H9 (cell line): ENCODE measurements around the gene GGT7. TPM values are rescaled to one million over a fixed set of nuclear protein-coding genes. Genes with fewer than 3 reads are reported as not detected.

Experiments
- DNase-seq: peaks from one replicate; pipeline ENCODE4 v3.0.0-alpha.2; 2017
- H2AFZ ChIP-seq: one replicate; pipeline ENCODE4 v1.6.1; 2013; ENCODE audit warnings: mild to moderate bottlenecking, low read length, control low read depth, moderate library complexity
- H2AK5ac ChIP-seq: 2 replicates; pipeline ENCODE4 v1.6.1; 2013; ENCODE audit warnings: low read length, control low read depth, mixed read lengths; ENCODE audit not compliant: insufficient read length
- H2BK120ac ChIP-seq: one replicate; pipeline ENCODE4 v1.6.1; 2013; ENCODE audit warnings: low read depth, mild to moderate bottlenecking, low read length, control low read depth, inconsistent platforms; ENCODE audit not compliant: poor library complexity, severe bottlenecking
- H2BK12ac ChIP-seq: 2 replicates; pipeline ENCODE4 v1.6.1; 2013; ENCODE audit warnings: low read length, control low read depth, mixed read lengths, low read depth; ENCODE audit not compliant: insufficient read length
- H2BK15ac ChIP-seq: 2 replicates; pipeline ENCODE4 v1.6.1; 2013; ENCODE audit warnings: low read depth, low read length, control low read depth
- H2BK20ac ChIP-seq: one replicate; pipeline ENCODE4 v1.6.1; 2013; ENCODE audit warnings: low read depth, mild to moderate bottlenecking, low read length, control low read depth, inconsistent platforms; ENCODE audit not compliant: poor library complexity, severe bottlenecking
- H2BK5ac ChIP-seq: 2 replicates; pipeline ENCODE4 v1.6.1; 2013; ENCODE audit warnings: low read length, control low read depth, mixed read lengths; ENCODE audit not compliant: insufficient read length
- H3K14ac ChIP-seq: 2 replicates; pipeline ENCODE4 v1.6.1; 2013; ENCODE audit warnings: low read length, control low read depth; ENCODE audit not compliant: insufficient read depth
- H3K18ac ChIP-seq: 2 replicates; pipeline ENCODE4 v1.6.1; 2013; ENCODE audit warnings: low read depth, mild to moderate bottlenecking, mixed read lengths, low read length, control low read depth; ENCODE audit not compliant: insufficient read length
- H3K23ac ChIP-seq: 2 replicates; pipeline ENCODE4 v1.6.1; 2013; ENCODE audit warnings: low read length, control low read depth, mixed read lengths, low read depth; ENCODE audit not compliant: insufficient read length
- H3K23me2 ChIP-seq: 2 replicates; pipeline ENCODE4 v1.6.1; 2013; ENCODE audit warnings: low read depth, mild to moderate bottlenecking, mixed read lengths, low read length, control low read depth; ENCODE audit not compliant: insufficient read length, poor library complexity, severe bottlenecking
- H3K27ac ChIP-seq: 2 replicates; pipeline ENCODE4 v1.5.1; 2013; ENCODE audit warnings: low read length, control low read depth, mixed read lengths, low read depth; ENCODE audit not compliant: insufficient read length
- H3K27me3 ChIP-seq: 2 replicates; pipeline ENCODE4 v1.6.1; 2013; ENCODE audit warnings: low read length, control low read depth, inconsistent platforms; ENCODE audit not compliant: insufficient read depth
- H3K4ac ChIP-seq: 2 replicates; pipeline ENCODE4 v1.6.1; 2013; ENCODE audit warnings: low read depth, mild to moderate bottlenecking, control low read depth, inconsistent platforms, low read length, moderate library complexity
- H3K4me1 ChIP-seq: 2 replicates; pipeline ENCODE4 v1.6.1; 2013; ENCODE audit warnings: low read length, control low read depth, inconsistent platforms; ENCODE audit not compliant: insufficient read depth
- H3K4me2 ChIP-seq: 2 replicates; pipeline ENCODE4 v1.6.1; 2013; ENCODE audit warnings: low read length, control low read depth, mixed read lengths; ENCODE audit not compliant: insufficient read length, insufficient read depth
- H3K56ac ChIP-seq: 2 replicates; pipeline ENCODE4 v1.6.1; 2013; ENCODE audit warnings: low read depth, mild to moderate bottlenecking, mixed read lengths, low read length, control low read depth; ENCODE audit not compliant: insufficient read length
- H3K79me1 ChIP-seq: 2 replicates; pipeline ENCODE4 v1.6.1; 2013; ENCODE audit warnings: low read depth, mild to moderate bottlenecking, moderate library complexity, low read length, control low read depth, inconsistent platforms; ENCODE audit not compliant: insufficient read depth, poor library complexity, severe bottlenecking
- H3K79me2 ChIP-seq: 2 replicates; pipeline ENCODE4 v1.6.1; 2013; ENCODE audit warnings: low read length, control low read depth, inconsistent platforms; ENCODE audit not compliant: insufficient read depth
- H3K9ac ChIP-seq: 2 replicates; pipeline ENCODE4 v1.6.1; 2013; ENCODE audit warnings: low read length, control low read depth, mixed read lengths; ENCODE audit not compliant: insufficient read length; ENCODE audit errors: extremely low read depth
- H3K9me3 ChIP-seq: one replicate; pipeline ENCODE4 v1.6.1; 2013; ENCODE audit warnings: low read depth, low read length, inconsistent platforms; ENCODE audit not compliant: control insufficient read depth
- H3T11ph ChIP-seq: one replicate; pipeline ENCODE4 v1.6.1; 2013; ENCODE audit warnings: mild to moderate bottlenecking, low read length, control low read depth, inconsistent platforms
- H4K20me1 ChIP-seq: one replicate; pipeline ENCODE4 v1.6.1; 2013; ENCODE audit not compliant: control insufficient read depth, insufficient read length, insufficient read depth
- H4K5ac ChIP-seq: 2 replicates; pipeline ENCODE4 v1.6.1; 2013; ENCODE audit warnings: low read depth, mild to moderate bottlenecking, mixed read lengths, low read length, control low read depth; ENCODE audit not compliant: insufficient read length
- H4K8ac ChIP-seq: replicated peaks from 2 replicates; pipeline ENCODE4 v1.6.1; 2013; ENCODE audit warnings: low read length, control low read depth, mixed read lengths, low read depth; ENCODE audit not compliant: insufficient read length
- H4K91ac ChIP-seq: 2 replicates; pipeline ENCODE4 v1.6.1; 2013; ENCODE audit warnings: low read depth, mild to moderate bottlenecking, moderate library complexity, mixed read lengths, low read length, control low read depth; ENCODE audit not compliant: insufficient read length
- H3K27ac Mint-ChIP-seq, 3 experiments: 2 replicates in 2 of 3; 3 replicates in 1 of 3; pipeline ENCODE4 v1.8.0; 2020 to 2021; ENCODE audit warnings: mixed read lengths in 3 of 3, mild to moderate bottlenecking in 1 of 3, moderate library complexity in 1 of 3
- H3K27me3 Mint-ChIP-seq: 2 replicates; pipeline ENCODE4 v1.8.0; 2021; ENCODE audit warnings: low read depth, mild to moderate bottlenecking, moderate library complexity, mixed read lengths
- H3K36me3 Mint-ChIP-seq, 3 experiments: 2 replicates in 2 of 3; 3 replicates in 1 of 3; pipeline ENCODE4 v1.8.0; 2020 to 2021; ENCODE audit warnings: low read depth in 3 of 3, mixed read lengths in 3 of 3; ENCODE audit not compliant: insufficient read depth in 1 of 3
- H3K4me1 Mint-ChIP-seq, 2 experiments: 2 replicates each; pipeline ENCODE4 v1.8.0; 2020; ENCODE audit warnings: mixed read lengths in 2 of 2
- H3K4me3 Mint-ChIP-seq, 2 experiments: 2 replicates in 1 of 2; 3 replicates in 1 of 2; pipeline ENCODE4 v1.8.0; 2020 to 2021; ENCODE audit warnings: mild to moderate bottlenecking in 2 of 2, mixed read lengths in 2 of 2, moderate library complexity in 1 of 2
- H3K9me3 Mint-ChIP-seq, 2 experiments: 2 replicates in 1 of 2; 3 replicates in 1 of 2; pipeline ENCODE4 v1.8.0; 2020; ENCODE audit warnings: mild to moderate bottlenecking in 2 of 2, mixed read lengths in 2 of 2, moderate library complexity in 1 of 2
- CTCF ChIP-seq: fragments of 200-600 bp; sonication (generic); conservative IDR thresholded peaks from 3 replicates; pipeline ENCODE4 v1.8.0; 2021; ENCODE audit warnings: antibody characterized with exemption, mild to moderate bottlenecking
- WGBS: extraction: QIAGEN DNeasy Blood & Tissue Kit; methylation state at CpG from one replicate; pipeline ENCODE4 v1.1.7; 2013; ENCODE audit warnings: missing lambda C conversion rate, low lambda C conversion rate, mixed read lengths; ENCODE audit not compliant: insufficient read length; ENCODE audit errors: extremely low coverage; 5-methylcytosine and 5-hydroxymethylcytosine counted together
- total RNA-seq: library from RNA; stranded (reverse); gene quantifications from 2 replicates; pipeline ENCODE4 v1.2.1, GENCODE V29; 2021

Gene GGT7
- total RNA-seq, 1 experiment from 2014 or later = 38.6 TPM

GRCh38 chr20:34848597-34848996, 24.1 kb downstream of the GGT7 start:
- H3K4ac ChIP-seq = no peak overlapping the region
- H2BK20ac ChIP-seq = no peak overlapping the region
- H2AK5ac ChIP-seq = no peak overlapping the region
- WGBS = no CpG with 5 or more reads among the region's 5 CpGs
- no peak overlapping the region for H3K14ac ChIP-seq
- H3K9me3 Mint-ChIP-seq = no peaks in the 10 kb centered on the region
- no peak overlapping the region for H3K23ac ChIP-seq
- H3T11ph ChIP-seq = no peak overlapping the region
- no peak overlapping the region for H2BK120ac ChIP-seq
- no peak overlapping the region for H2BK5ac ChIP-seq
- no peak overlapping the region for H3K9ac ChIP-seq
- H2AFZ ChIP-seq = no peak overlapping the region
- H2BK15ac ChIP-seq = no peak overlapping the region
- H3K27me3 ChIP-seq = no peaks in the 10 kb centered on the region
- H3K79me1 ChIP-seq = no peaks in the 10 kb centered on the region
- H3K18ac ChIP-seq = no peak overlapping the region
- H3K4me1 Mint-ChIP-seq = no peaks in the 10 kb centered on the region
- no peaks in the 10 kb centered on the region for H3K4me1 ChIP-seq
- H4K8ac ChIP-seq = no peak overlapping the region
- peaks cover 6 to 39% (median 20%) of the 10 kb centered on the region in 3 experiments; a peak in 6 of 7 replicates for H3K36me3 Mint-ChIP-seq
- no peak overlapping the region for H3K4me3 Mint-ChIP-seq
- TF ChIP-seq CTCF = no peak
- no peak overlapping the region for H3K27ac ChIP-seq
- H3K23me2 ChIP-seq = no peaks in the 10 kb centered on the region
- DNase-seq = no peak
- H4K20me1 ChIP-seq = no peaks in the 10 kb centered on the region
- H3K79me2 ChIP-seq = no peaks in the 10 kb centered on the region
- H3K56ac ChIP-seq = no peak overlapping the region
- peak overlapping the region in 1 of 3 experiments; percentile 24; a peak in 1 of 7 replicates for H3K27ac Mint-ChIP-seq
- no peak overlapping the region for H4K91ac ChIP-seq
- no peak overlapping the region for H2BK12ac ChIP-seq
- H3K4me2 ChIP-seq = no peak overlapping the region
- no peaks in the 10 kb centered on the region for H3K9me3 ChIP-seq
- H4K5ac ChIP-seq = no peak overlapping the region
- H3K27me3 Mint-ChIP-seq = no peaks in the 10 kb centered on the region
